ENCODE data around the gene CRYBA2. TPM values are rescaled to one million over a fixed set of nuclear protein-coding genes. Genes with fewer than 3 reads are reported as not detected.

CRYBA2 gene
- total RNA-seq, 1 experiment from 2014 or later = 0.59 TPM

DNA sequence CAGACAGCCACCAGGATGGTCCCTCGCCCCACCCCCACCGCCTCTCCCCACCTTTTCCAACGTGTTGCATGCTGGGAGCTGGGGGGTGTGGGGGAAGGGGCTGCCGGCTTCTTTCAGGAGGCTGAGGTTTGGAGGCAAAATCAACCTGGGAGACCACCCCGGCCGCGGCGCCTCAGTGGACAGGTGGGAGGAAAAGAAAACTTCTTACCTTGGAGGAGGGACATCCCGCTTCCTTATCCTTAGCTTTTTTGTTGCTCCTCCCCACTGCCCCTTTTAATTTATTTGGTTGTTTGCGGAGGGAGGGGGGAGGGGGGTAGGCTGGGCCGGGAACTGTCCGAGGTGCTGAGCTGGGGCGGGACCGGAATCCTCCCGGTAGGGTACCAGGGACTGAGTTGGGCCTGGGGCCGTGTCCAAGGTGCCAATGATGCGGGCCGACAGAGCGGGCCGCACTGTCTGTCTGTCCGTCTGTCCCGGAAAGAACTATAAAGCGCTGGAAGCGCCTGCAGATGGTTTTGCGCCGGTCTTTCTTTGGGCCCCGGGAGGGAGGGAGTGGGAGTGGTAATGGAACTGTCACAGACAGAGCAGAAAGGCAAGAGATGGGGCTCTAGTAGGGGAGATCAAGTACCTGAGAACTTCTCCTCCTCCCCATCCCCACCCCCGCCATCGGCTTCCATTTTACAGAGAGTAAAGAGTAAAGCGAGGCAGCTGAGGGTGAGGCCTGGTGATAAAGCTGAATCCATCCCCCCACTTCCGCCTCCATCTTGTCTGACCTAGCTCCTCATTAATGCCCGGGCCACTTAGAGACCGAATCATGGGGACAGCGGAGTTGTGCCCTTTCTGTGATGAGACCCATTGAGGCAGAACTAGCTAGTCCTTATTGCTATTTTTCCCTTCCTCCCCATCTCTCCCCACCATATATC lies 31.3 kb downstream of the CRYBA2 start:
- ChIA-PET POLR2A (interaction anchor here (0.6 kb wide), 1 partner anchor 9 kb away, joined by 6 read pairs; no protein-coding TSS in a partner anchor), CTCF (interaction anchor here (0.5 to 0.6 kb wide), 3 partner anchors 18 to 361 kb away, joined by 3 to 5 read pairs (median 3); no protein-coding TSS in a partner anchor)
- Mint-ChIP-seq H3K9me3 (ENCODE audit: unreplicated experiment) (no peaks in the 10 kb centered on the region), H3K4me3 (ENCODE audit: unreplicated experiment) (peak overlapping the region; percentile 71), H3K36me3 (ENCODE audit: insufficient read depth, unreplicated experiment) (peaks cover 8% of the 10 kb centered on the region), H3K27me3 (ENCODE audit: insufficient read depth, unreplicated experiment) (peaks cover 22% of the 10 kb centered on the region), H3K27ac (ENCODE audit: unreplicated experiment) (no peak overlapping the region), H3K4me1 (ENCODE audit: low read depth, unreplicated experiment) (peaks cover 16% of the 10 kb centered on the region)
- Histone ChIP-seq H3K9me3 (no peaks in the 10 kb centered on the region), H3K36me3 (ENCODE audit: control insufficient read depth, insufficient read depth, low read length) (no peaks in the 10 kb centered on the region), H3K27me3 (replicated peaks; ENCODE audit: control insufficient read depth, insufficient read depth, low read length) (peaks cover 5% of the 10 kb centered on the region), H3K4me1 (peaks cover 38% of the 10 kb centered on the region), H3K4me3 (ENCODE audit: low read depth, low read length) (no peak overlapping the region)
- intact Hi-C loops (cut with micrococcal nuclease; ENCODE audit: unreplicated experiment) = loop anchor here (2.0 to 10.0 kb wide), 3 partner anchors 19 to 247 kb away; partner anchors contain the start of gene TTLL4
- DNase-seq = peak in 1 of 2 experiments; percentile 30
- BruUV-seq (replicated peaks) = no TSS peak
- TF ChIP-seq, protein P1, sequence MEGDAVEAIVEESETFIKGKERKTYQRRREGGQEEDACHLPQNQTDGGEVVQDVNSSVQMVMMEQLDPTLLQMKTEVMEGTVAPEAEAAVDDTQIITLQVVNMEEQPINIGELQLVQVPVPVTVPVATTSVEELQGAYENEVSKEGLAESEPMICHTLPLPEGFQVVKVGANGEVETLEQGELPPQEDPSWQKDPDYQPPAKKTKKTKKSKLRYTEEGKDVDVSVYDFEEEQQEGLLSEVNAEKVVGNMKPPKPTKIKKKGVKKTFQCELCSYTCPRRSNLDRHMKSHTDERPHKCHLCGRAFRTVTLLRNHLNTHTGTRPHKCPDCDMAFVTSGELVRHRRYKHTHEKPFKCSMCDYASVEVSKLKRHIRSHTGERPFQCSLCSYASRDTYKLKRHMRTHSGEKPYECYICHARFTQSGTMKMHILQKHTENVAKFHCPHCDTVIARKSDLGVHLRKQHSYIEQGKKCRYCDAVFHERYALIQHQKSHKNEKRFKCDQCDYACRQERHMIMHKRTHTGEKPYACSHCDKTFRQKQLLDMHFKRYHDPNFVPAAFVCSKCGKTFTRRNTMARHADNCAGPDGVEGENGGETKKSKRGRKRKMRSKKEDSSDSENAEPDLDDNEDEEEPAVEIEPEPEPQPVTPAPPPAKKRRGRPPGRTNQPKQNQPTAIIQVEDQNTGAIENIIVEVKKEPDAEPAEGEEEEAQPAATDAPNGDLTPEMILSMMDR (IDR thresholded peaks at IDR 0.05; ENCODE audit: insufficient read depth in 1 of 2, low read depth in 1 of 2, low read length in 1 of 2, severe bottlenecking in 1 of 2, unreplicated experiment in 1 of 2) = no peak

DNA sequence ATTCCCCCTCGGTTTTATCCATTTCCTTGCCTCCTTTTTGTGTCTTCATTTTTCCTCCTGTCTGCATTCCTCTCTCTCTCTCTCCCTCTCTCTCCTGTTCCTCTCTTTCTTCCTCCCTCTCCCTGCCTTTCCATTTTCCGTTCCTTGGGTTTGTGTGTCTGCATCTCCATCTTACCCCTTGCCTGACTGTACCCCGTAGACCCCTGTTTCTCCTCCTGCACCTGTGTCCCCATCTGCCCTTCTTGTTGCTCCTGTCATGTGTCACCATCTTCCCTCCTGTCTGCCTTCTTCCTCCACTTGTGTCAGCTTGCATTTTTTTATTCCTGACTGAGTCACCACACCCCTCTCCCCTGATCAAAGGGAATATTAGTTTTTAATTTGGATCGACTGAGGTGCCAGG lies 32.0 kb downstream of the CRYBA2 start:
- BruUV-seq (replicated peaks) = no TSS peak
- ChIA-PET POLR2A (no interaction called here), CTCF (interaction anchor here (0.6 kb wide), 2 partner anchors 57 to 362 kb away, joined by 3 read pairs; no protein-coding TSS in a partner anchor)
- no peak overlapping the region for H3K27ac Mint-ChIP-seq (ENCODE audit: unreplicated experiment)
- no peak for DNase-seq
- H3K9me3 Mint-ChIP-seq (ENCODE audit: unreplicated experiment) = no peaks in the 10 kb centered on the region
- TF ChIP-seq, protein P1 (IDR thresholded peaks at IDR 0.05; ENCODE audit: insufficient read depth in 1 of 2, low read depth in 1 of 2, low read length in 1 of 2, severe bottlenecking in 1 of 2, unreplicated experiment in 1 of 2) = no peak
- H3K36me3 ChIP-seq (ENCODE audit: control insufficient read depth, insufficient read depth, low read length) = no peaks in the 10 kb centered on the region
- peaks cover 8% of the 10 kb centered on the region for H3K36me3 Mint-ChIP-seq (ENCODE audit: insufficient read depth, unreplicated experiment)
- no peaks in the 10 kb centered on the region for H3K9me3 ChIP-seq
- H3K4me1 Mint-ChIP-seq (ENCODE audit: low read depth, unreplicated experiment) = peaks cover 16% of the 10 kb centered on the region
- intact Hi-C loops (cut with micrococcal nuclease; ENCODE audit: unreplicated experiment) = loop anchor here (5.0 to 10.0 kb wide), 2 partner anchors 64 to 246 kb away; partner anchors contain the start of gene TTLL4
- H3K4me3 Mint-ChIP-seq (ENCODE audit: unreplicated experiment) = peak overlapping the region; percentile 71
- peaks cover 22% of the 10 kb centered on the region for H3K27me3 Mint-ChIP-seq (ENCODE audit: insufficient read depth, unreplicated experiment)
- no peak overlapping the region for H3K4me3 ChIP-seq (ENCODE audit: low read depth, low read length)
- peaks cover 38% of the 10 kb centered on the region for H3K4me1 ChIP-seq
- peaks cover 5% of the 10 kb centered on the region for H3K27me3 ChIP-seq (replicated peaks; ENCODE audit: control insufficient read depth, insufficient read depth, low read length)

DNA sequence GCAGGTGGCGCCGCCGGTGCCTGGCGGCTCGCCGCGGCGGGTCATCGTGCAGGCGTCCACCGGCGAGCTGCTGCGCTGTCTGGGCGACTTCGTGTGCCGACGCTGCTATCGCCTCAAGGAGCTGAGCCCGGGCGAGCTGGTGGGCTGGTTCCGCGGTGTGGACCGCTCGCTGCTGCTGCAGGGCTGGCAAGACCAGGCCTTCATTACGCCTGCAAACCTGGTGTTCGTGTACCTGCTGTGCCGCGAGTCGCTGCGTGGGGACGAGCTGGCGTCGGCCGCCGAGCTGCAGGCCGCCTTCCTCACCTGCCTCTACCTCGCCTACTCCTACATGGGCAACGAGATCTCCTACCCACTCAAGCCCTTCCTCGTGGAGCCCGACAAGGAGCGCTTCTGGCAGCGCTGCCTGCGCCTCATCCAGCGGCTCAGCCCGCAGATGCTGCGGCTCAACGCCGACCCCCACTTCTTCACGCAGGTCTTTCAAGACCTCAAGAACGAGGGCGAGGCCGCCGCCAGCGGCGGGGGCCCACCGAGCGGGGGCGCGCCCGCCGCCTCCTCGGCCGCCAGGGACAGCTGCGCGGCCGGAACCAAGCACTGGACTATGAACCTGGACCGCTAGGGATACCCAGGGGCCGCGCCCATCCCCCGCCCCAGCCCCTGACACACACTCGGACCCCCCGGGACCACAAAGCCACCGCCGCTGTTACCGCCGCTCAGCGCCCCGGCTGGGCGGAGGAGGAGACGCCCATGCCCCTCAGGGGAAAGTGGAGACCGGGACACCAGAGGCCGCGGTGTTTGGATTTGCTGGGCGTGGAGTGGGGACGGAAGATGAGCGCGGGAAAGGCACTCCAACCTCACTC lies 32.7 kb downstream of the CRYBA2 start:
- Histone ChIP-seq H3K36me3 (ENCODE audit: control insufficient read depth, insufficient read depth, low read length) (no peaks in the 10 kb centered on the region), H3K27me3 (replicated peaks; ENCODE audit: control insufficient read depth, insufficient read depth, low read length) (peaks cover 5% of the 10 kb centered on the region), H3K9me3 (no peaks in the 10 kb centered on the region), H3K4me3 (ENCODE audit: low read depth, low read length) (peak overlapping the region; percentile 27), H3K4me1 (peaks cover 38% of the 10 kb centered on the region)
- Mint-ChIP-seq H3K9me3 (ENCODE audit: unreplicated experiment) (no peaks in the 10 kb centered on the region), H3K27ac (ENCODE audit: unreplicated experiment) (no peak overlapping the region), H3K4me1 (ENCODE audit: low read depth, unreplicated experiment) (peaks cover 16% of the 10 kb centered on the region), H3K36me3 (ENCODE audit: insufficient read depth, unreplicated experiment) (peaks cover 8% of the 10 kb centered on the region), H3K4me3 (ENCODE audit: unreplicated experiment) (peak overlapping the region; percentile 71), H3K27me3 (ENCODE audit: insufficient read depth, unreplicated experiment) (peaks cover 26% of the 10 kb centered on the region)
- peak in 1 of 2 experiments; percentile 29 for DNase-seq
- TF ChIP-seq, protein P1 (IDR thresholded peaks at IDR 0.05; ENCODE audit: insufficient read depth in 1 of 2, low read depth in 1 of 2, low read length in 1 of 2, severe bottlenecking in 1 of 2, unreplicated experiment in 1 of 2) = no peak
- intact Hi-C loops (cut with micrococcal nuclease; ENCODE audit: unreplicated experiment) = loop anchor here (5.0 to 10.0 kb wide), 2 partner anchors 63 to 246 kb away; partner anchors contain the start of gene TTLL4
- ChIA-PET POLR2A (no interaction called here), CTCF (interaction anchor here (1.7 to 2.3 kb wide), 2 partner anchors 19 to 62 kb away, joined by 8 to 11 read pairs; no protein-coding TSS in a partner anchor)
- BruUV-seq (replicated peaks) = no TSS peak
